Left lung (tissue), 10 donors: Measurements from ENCODE around the gene PRR33. TPM values are rescaled to one million over a fixed set of nuclear protein-coding genes. Genes with fewer than 3 reads are reported as not detected.
"Not testable (repeated sequence)": the region's sequence is repeated elsewhere in the genome, so short reads cannot be mapped to it uniquely, and the experiment has no call there.

Experiments used
- ATAC-seq: fragments of 200-7000 bp; cut with Tn5 transposase; one replicate; pipeline ENCODE4 v1.9.1; 2020; ENCODE audit warnings: moderate library complexity
- DNase-seq, 4 donors: peaks; one replicate each; pipeline ENCODE4 v3.0.0-alpha.2; 2013 to 2020
- H3K27ac ChIP-seq, 2 donors: fragments of 200-600 bp; sonication (generic) in 1 of 2; one replicate each; pipeline versions ENCODE4 v1.5.0 to v1.8.0; 2020 to 2021
- H3K27me3 ChIP-seq, 2 donors: fragments of 200-600 bp; sonication (generic) in 1 of 2; one replicate each; pipeline versions ENCODE4 v1.5.0 to v1.8.0; 2020 to 2021
- H3K36me3 ChIP-seq, 2 donors: fragments of 200-600 bp; sonication (generic) in 1 of 2; one replicate each; pipeline versions ENCODE4 v1.5.0 to v1.8.0; 2020 to 2021
- H3K4me1 ChIP-seq, 2 donors: fragments of 200-600 bp; one replicate each; pipeline ENCODE4 v1.8.0; 2021
- H3K4me3 ChIP-seq, 2 donors: fragments of 200-600 bp; sonication (generic) in 1 of 2; one replicate each; pipeline versions ENCODE4 v1.5.0 to v1.8.0; 2020 to 2021; ENCODE audit warnings: mild to moderate bottlenecking in 1 of 2
- H3K9me3 ChIP-seq, 2 donors: fragments of 200-600 bp; sonication (generic) in 1 of 2; one replicate each; pipeline versions ENCODE4 v1.5.0 to v1.8.0; 2020 to 2021
- CTCF ChIP-seq, 2 donors: fragments of 200-600 bp; sonication (generic) in 1 of 2; IDR thresholded peaks; one replicate each; pipeline versions ENCODE4 v1.5.0 to v1.8.0; 2021; ENCODE audit warnings: antibody characterized with exemption in 2 of 2
- intact Hi-C, 2 donors: fragments of 100-400 bp; cut with DNase I; formaldehyde crosslinking; loops; one replicate each; pipeline versions ENCODE4 v1.11.2 to v1.14.2; 2022
- polyA plus RNA-seq, 6 donors: library from polyadenylated mRNA; unstranded; fragments of 120-200 nt; gene quantifications; one replicate each; pipeline ENCODE4 v1.2.1, GENCODE V29; 2013; ENCODE audit not compliant: insufficient read length in 6 of 6
- total RNA-seq, 2 donors: library from RNA; stranded (reverse); fragmentation: NEBNext Ultra II Directional; extraction: Animal tissue kit (Norgen Biotek cat#: 25700); gene quantifications; one replicate each; pipeline ENCODE4 v1.2.1, GENCODE V29; 2021
- donor health status: DM: no; HTN: yes; CAD: no.
- donor health status: DM: no; HTN: no; CAD: no.

Gene PRR33
- total and polyA plus RNA-seq, 8 donors: 0.05 to 0.15 (median 0.11) TPM; not detected in 2

- Histone ChIP-seq H3K4me1 (peaks cover 3 to 43% of the 10 kb centered on the region in 2 donors), H3K27ac (no peak overlapping the region), H3K9me3 (no peaks in the 10 kb centered on the region), H3K36me3 (peaks cover 0 to 20% of the 10 kb centered on the region in 2 donors), H3K4me3 (no peak overlapping the region), H3K27me3 (peaks cover 0 to 23% of the 10 kb centered on the region in 2 donors)
- intact Hi-C loops: no loop called here
- TF ChIP-seq CTCF (IDR thresholded peaks at IDR 0.05): no peak
- ATAC-seq (no peak), DNase-seq (peak in 1 of 4 donors; percentile 50)
These were observed 12.3 kb downstream of the PRR33 start for GRCh38 chr11:1879342-1879940.

DNA sequence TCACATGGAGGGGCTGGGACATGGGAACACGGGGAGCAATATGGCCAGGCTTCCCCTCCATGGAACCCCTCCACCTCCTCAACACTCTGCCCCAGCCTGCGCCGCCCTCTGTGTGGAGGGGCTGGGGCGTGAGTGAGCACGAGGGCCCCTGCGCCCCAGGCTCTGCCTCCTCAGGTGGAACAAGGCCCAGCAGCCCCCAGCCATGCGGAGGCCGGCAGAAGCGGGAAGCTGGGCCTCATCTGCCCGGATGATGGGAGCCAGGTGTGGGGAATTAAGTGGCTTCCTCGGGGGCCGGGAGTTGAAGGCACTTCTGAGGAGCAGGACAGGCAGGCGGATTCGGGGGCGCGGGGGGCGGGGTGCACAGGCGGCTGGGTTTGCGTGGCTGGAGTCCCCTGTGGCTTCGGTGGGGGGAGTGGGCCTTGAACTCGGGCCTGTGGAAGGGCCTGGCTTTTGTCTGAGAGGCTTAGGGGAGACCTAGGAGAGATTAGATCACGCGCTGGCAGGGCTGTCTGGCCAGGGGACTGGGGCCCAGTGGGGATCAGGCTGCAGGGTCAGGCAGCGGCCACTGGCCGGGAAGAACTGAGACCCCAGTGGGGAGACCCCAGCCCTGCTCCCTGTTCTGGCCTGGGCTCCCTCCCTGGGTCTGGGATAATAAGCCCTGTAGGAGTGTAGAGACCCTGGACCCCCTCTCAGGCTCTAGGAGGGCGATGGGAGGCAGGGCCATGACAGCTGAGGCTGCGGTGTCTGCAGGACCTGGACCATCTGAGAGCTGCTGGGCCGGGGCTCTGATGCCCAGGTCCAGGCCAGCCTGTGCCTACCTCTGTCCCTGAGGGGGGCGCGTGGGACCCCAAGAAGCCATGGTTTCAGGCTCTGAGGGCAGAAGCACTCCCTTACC is 13.3 kb downstream of the PRR33 start:
- Histone ChIP-seq H3K27me3 (peaks cover 0 to 24% of the 10 kb centered on the region in 2 donors), H3K4me1 (peaks cover 3 to 43% of the 10 kb centered on the region in 2 donors)
- no peak for ATAC-seq

DNA sequence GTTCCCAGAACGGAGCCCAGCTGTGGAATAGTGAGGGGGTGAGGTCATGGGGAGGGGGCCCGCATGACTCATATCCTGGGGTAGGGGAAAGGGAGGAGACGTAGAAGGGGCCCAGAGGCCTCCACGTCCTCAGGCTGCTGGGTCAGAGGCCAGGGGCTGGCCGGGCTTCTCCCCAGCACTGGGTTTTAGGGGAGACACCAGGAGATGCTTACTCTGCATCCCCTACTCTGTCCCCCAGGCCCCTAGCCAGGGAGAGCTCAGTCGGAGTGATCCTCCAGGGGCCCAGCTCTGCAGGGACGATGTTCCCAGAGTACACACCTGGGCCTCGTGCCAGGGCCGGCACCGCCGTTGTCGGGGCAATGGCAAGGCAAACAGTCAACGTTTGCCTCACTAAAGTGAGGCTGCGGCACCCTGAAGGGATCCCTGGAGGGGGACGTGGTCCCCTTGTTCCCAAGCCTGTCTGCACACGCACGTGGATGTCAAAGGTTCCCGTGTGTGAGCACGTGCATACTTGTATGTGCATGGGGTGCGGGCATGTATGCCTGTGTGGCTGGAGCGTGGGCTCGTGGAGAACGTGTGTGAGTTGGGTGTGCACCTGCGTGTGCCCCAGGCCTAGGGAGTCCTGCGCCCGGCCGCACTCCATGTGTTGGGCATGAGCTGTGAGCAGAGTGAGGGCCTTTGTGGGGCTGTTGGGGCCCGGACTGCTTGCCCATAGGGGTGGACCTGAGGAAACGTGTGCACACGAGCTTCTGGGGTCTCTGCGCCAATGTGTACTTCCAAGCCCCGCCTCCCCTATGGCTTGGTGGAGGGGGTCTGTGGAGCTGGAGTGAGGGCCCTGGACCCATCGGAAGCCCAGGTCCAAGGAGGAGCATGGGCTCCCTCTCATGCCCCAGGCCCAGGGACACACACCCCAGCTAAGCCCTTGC is 14.2 kb downstream of the PRR33 start:
- Histone ChIP-seq H3K4me3 (no peak overlapping the region), H3K4me1 (peaks cover 3 to 43% of the 10 kb centered on the region in 2 donors), H3K27ac (peak overlapping the region in 1 of 2 donors; percentile 23), H3K27me3 (peaks cover 0 to 24% of the 10 kb centered on the region in 2 donors), H3K9me3 (no peaks in the 10 kb centered on the region), H3K36me3 (peaks cover 0 to 3% of the 10 kb centered on the region in 2 donors)
- ATAC-seq (no peak), DNase-seq (peak; percentile 18 to 76 (median 50))
- intact Hi-C loops: no loop called here
- no peak for TF ChIP-seq CTCF (IDR thresholded peaks at IDR 0.05)

More for the DNA sequence above, 13.3 kb downstream of the PRR33 start:
- Histone ChIP-seq H3K4me3 (no peak overlapping the region), H3K9me3 (no peaks in the 10 kb centered on the region), H3K27ac (no peak overlapping the region), H3K36me3 (peaks cover 0 to 10% of the 10 kb centered on the region in 2 donors)
- intact Hi-C loops: no loop called here
- peak in 1 of 4 donors; percentile 66 for DNase-seq
- TF ChIP-seq CTCF (IDR thresholded peaks at IDR 0.05): no peak

- Histone ChIP-seq H3K27ac (no peak overlapping the region), H3K27me3 (peaks cover 0 to 16% of the 10 kb centered on the region in 2 donors), H3K4me1 (peaks cover 3 to 34% of the 10 kb centered on the region in 2 donors), H3K9me3 (no peaks in the 10 kb centered on the region), H3K4me3 (no peak overlapping the region), H3K36me3 (no peaks in the 10 kb centered on the region)
- intact Hi-C loops: no loop called here
- peak; percentile 21 to 57 for TF ChIP-seq CTCF (IDR thresholded peaks at IDR 0.05)
- DNase-seq (peak in 2 of 4 donors; percentile 43 to 81), ATAC-seq (peak; percentile 24)
These were observed 15.2 kb downstream of the PRR33 start for GRCh38 chr11:1876361-1877063.

GRCh38 chr11:1875851-1876301 is 15.8 kb downstream of the PRR33 start:
- DNase-seq: peak in 1 of 4 donors; percentile 54
- ATAC-seq, H3K36me3 ChIP-seq, H3K9me3 ChIP-seq, H3K27ac ChIP-seq, intact Hi-C loops, H3K4me3 ChIP-seq: not testable (repeated sequence)
- Histone ChIP-seq H3K4me1 (peaks cover 3 to 33% of the 10 kb centered on the region in 2 donors), H3K27me3 (peaks cover 0 to 21% of the 10 kb centered on the region in 2 donors)
